H1 (cell line): ENCODE data around the gene ODC1.

Source experiments
- BRCA1 ChIP-seq: IDR thresholded peaks from 2 replicates; pipeline ENCODE4 v1.6.1; 2012; ENCODE audit warnings: low read depth, low read length, improper control_type of control experiment
- CTCF ChIP-seq, 3 experiments: IDR thresholded peaks; 1 replicate in 2 of 3; 2 replicates in 1 of 3; pipeline versions ENCODE4 v1.5.1 to v1.6.1; 2011; ENCODE audit warnings: low read length in 3 of 3, mild to moderate bottlenecking in 3 of 3, inconsistent platforms in 2 of 3, low read depth in 1 of 3, moderate library complexity in 1 of 3; ENCODE audit not compliant: insufficient read depth in 1 of 3; ENCODE audit errors: control extremely low read depth in 1 of 3
- EZH2 ChIP-seq: fragments of 200-600 bp; sonication (generic); IDR thresholded peaks from 2 replicates; pipeline ENCODE4 v1.7.1; 2012; ENCODE audit warnings: low read depth, mild to moderate bottlenecking, moderate library complexity, low read length, inconsistent platforms; ENCODE audit not compliant: severe bottlenecking
- MAFK ChIP-seq: IDR thresholded peaks from 2 replicates; pipeline ENCODE4 v1.6.1; 2012; ENCODE audit warnings: low read depth, mild to moderate bottlenecking, improper control_type of control experiment, low read length
- POLR2AphosphoS5 ChIP-seq: IDR thresholded peaks from 2 replicates; pipeline ENCODE4 v1.6.1; 2011; ENCODE audit warnings: low read depth, low read length
- POU5F1 ChIP-seq: IDR thresholded peaks from 2 replicates; pipeline ENCODE4 v1.6.1; 2011; ENCODE audit warnings: low read depth, mild to moderate bottlenecking, low read length, moderate library complexity
- RXRA ChIP-seq: IDR thresholded peaks from 2 replicates; pipeline ENCODE4 v1.6.1; 2011; ENCODE audit warnings: low read depth, mild to moderate bottlenecking, low read length, moderate library complexity; ENCODE audit not compliant: insufficient read depth
- TCF12 ChIP-seq: IDR thresholded peaks from 2 replicates; pipeline ENCODE4 v1.6.1; 2011; ENCODE audit warnings: low read depth, mild to moderate bottlenecking, low read length
- YY1 ChIP-seq: IDR thresholded peaks from 2 replicates; pipeline ENCODE4 v1.6.1; 2011; ENCODE audit warnings: low read depth, mild to moderate bottlenecking, low read length
- ZNF274 ChIP-seq: IDR thresholded peaks from 2 replicates; pipeline ENCODE4 v1.7.0; 2012; ENCODE audit warnings: low read length, borderline replicate concordance; ENCODE audit errors: extremely low read depth

GRCh38 chr2:10400002-10400401 lies 48.1 kb downstream of the ODC1 start:
- TF ChIP-seq POU5F1 (no peak), ZNF274 (no peak), CTCF (IDR thresholded peaks at IDR 0.05; ENCODE audit: control extremely low read depth in 1 of 3, insufficient read depth in 1 of 3, low read depth in 1 of 3, low read length in 3 of 3) (no peak), EZH2 (no peak), POLR2AphosphoS5 (no peak), TCF12 (no peak), MAFK (no peak), BRCA1 (no peak), YY1 (no peak), RXRA (no peak)
